Stimulated activated naive CD8-positive, alpha-beta T cell treated with anti-CD3 and anti-CD28 coated beads, Interleukin-15, amount 100 ng/mL, for 72 hours (primary cell): ENCODE data around the gene NME5.
"Not testable (repeated sequence)": the region's sequence is repeated elsewhere in the genome, so short reads cannot be mapped to it uniquely, and the experiment has no call there.

ENCODE experiments used
- ATAC-seq: fragments of 150-1000 bp; cut with Tn5 transposase; 2 replicates; pipeline ENCODE4 v1.10.0; 2021; ENCODE audit warnings: mild to moderate bottlenecking, moderate library complexity
- DNase-seq, 2 donors: peaks; one replicate each; pipeline ENCODE4 v3.0.0; 2021 to 2022
- H3K27ac Mint-ChIP-seq, 2 donors: one replicate each; pipeline ENCODE4 v1.8.0; 2022; ENCODE audit warnings: mild to moderate bottlenecking in 2 of 2, mixed read lengths in 2 of 2, moderate library complexity in 2 of 2
- H3K27me3 Mint-ChIP-seq: one replicate; pipeline ENCODE4 v1.8.0; 2022; ENCODE audit warnings: mixed read lengths
- H3K4me1 Mint-ChIP-seq: one replicate; pipeline ENCODE4 v1.8.0; 2022; ENCODE audit warnings: mild to moderate bottlenecking, mixed read lengths
- H3K4me3 Mint-ChIP-seq, 2 donors: one replicate each; pipeline ENCODE4 v1.8.0; 2022; ENCODE audit warnings: mild to moderate bottlenecking in 2 of 2, mixed read lengths in 2 of 2, moderate library complexity in 1 of 2
- H3K9me3 Mint-ChIP-seq, 2 donors: one replicate each; pipeline ENCODE4 v1.8.0; 2022; ENCODE audit warnings: mixed read lengths in 2 of 2

The NME5 gene

GRCh38 chr5:138155977-138156376 lies 16.7 kb upstream of the NME5 start:
- not testable (repeated sequence) for H3K4me3 Mint-ChIP-seq, ATAC-seq, H3K4me1 Mint-ChIP-seq, H3K9me3 Mint-ChIP-seq, H3K27me3 Mint-ChIP-seq, H3K27ac Mint-ChIP-seq, DNase-seq

DNA sequence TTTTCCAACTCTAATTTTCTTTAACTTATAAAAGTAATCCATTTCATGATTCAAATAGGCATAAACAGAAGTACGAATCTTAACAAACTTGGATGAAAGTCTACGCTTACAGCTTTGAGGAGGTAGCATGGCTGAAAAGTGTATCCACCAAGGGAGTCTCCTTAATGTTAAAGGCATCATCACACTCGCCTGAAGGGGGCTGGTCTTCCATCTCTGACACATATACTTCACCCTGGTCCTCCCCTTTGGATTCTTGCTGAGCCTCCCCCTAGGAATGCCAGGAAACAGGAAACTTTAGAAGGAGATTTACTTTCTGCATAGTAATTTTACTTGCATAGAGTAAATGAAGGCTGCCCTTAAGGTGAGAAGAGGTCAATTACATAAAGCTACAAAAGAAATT lies 10.3 kb upstream of the NME5 start:
- Mint-ChIP-seq H3K27ac (no peak overlapping the region), H3K4me1 (no peaks in the 10 kb centered on the region), H3K9me3 (no peaks in the 10 kb centered on the region), H3K27me3 (no peaks in the 10 kb centered on the region), H3K4me3 (no peak overlapping the region)
- ATAC-seq (no peak), DNase-seq (no peak)

DNA sequence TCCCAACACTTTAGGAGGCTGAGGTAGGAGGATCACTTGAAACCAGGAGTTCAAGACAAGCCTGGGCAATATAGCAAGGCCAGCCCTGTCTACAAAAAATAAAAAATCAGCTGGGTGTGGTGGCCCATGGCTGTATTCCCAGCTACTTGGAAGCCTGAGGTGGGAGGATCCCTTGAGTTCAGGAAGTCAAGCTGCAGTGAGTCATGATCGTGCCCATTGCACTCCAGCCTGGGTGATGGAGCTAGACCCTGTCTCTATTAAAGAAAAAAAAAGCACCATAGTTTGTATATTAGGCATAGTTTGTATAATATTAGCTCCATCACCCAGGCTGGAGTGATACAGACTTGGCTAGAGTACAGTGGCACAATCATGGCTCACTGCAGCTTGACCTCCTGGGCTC lies 9.6 kb upstream of the NME5 start:
- ATAC-seq = no peak
- Mint-ChIP-seq H3K9me3 (no peaks in the 10 kb centered on the region), H3K4me3 (no peak overlapping the region), H3K4me1 (no peaks in the 10 kb centered on the region), H3K27me3 (no peaks in the 10 kb centered on the region), H3K27ac (no peak overlapping the region)
- no peak for DNase-seq

GRCh38 chr5:138143578-138143977 lies 4.3 kb upstream of the NME5 start:
- not testable (repeated sequence) for DNase-seq, H3K4me1 Mint-ChIP-seq, H3K9me3 Mint-ChIP-seq, H3K27me3 Mint-ChIP-seq, H3K4me3 Mint-ChIP-seq, ATAC-seq, H3K27ac Mint-ChIP-seq

- Mint-ChIP-seq H3K4me1 (no peaks in the 10 kb centered on the region), H3K4me3 (no peak overlapping the region), H3K27me3 (peaks cover 12% of the 10 kb centered on the region), H3K9me3 (no peaks in the 10 kb centered on the region), H3K27ac (no peak overlapping the region)
- DNase-seq = no peak
- ATAC-seq = no peak
These were observed 2.5 kb upstream of the NME5 start for GRCh38 chr5:138141734-138142133.

- H3K4me3 Mint-ChIP-seq = no peak overlapping the region
- no peak for DNase-seq
- ATAC-seq = no peak
These were observed 1.0 kb upstream of the NME5 start for GRCh38 chr5:138140268-138140667.

DNA sequence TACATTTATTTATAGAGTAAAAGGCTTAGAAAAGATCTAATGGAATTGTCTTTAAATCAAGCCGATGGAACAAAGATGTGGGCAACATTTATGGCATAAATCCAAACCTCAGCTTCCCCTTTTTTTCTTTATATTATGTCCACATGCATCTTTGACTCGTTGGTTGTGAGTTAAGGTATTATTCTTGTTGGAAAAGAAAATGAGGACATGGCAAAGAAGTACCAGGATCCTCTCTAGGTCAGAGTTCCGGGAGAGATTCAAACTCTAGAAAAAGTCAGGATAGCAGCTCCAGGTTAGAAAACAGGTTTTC lies 508 bp upstream of the NME5 start:
- DNase-seq (no peak), ATAC-seq (no peak)
- Mint-ChIP-seq H3K9me3 (no peaks in the 10 kb centered on the region), H3K4me3 (no peak overlapping the region), H3K27ac (no peak overlapping the region), H3K4me1 (no peaks in the 10 kb centered on the region), H3K27me3 (peaks cover 12% of the 10 kb centered on the region)

More at GRCh38 chr5:138140268-138140667, 1.0 kb upstream of the NME5 start:
- Mint-ChIP-seq H3K9me3 (no peaks in the 10 kb centered on the region), H3K27me3 (peaks cover 12% of the 10 kb centered on the region), H3K4me1 (no peaks in the 10 kb centered on the region), H3K27ac (no peak overlapping the region)

DNA sequence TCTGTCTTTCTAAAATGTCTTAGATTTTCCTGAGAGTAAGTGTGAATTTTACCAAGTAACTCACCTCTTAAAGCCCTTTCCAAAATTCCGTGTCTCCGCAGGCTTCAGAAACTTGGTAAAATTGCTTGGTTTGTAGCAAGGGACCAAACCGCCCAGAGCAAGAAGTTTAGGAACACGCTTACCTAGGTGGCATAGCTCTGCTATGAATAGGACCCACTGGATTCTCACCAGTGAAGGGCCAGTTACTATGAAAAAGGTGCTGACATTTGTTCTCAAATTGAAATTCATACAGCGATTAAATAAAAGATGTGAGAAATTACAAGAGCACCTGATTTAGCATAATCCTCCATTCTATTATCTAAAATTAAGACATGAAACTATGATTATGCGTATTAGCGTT lies 6.7 kb downstream of the NME5 start:
- no peaks in the 10 kb centered on the region for H3K4me1 Mint-ChIP-seq
- no peak for DNase-seq
- peaks cover 8% of the 10 kb centered on the region for H3K27me3 Mint-ChIP-seq
- no peak overlapping the region for H3K27ac Mint-ChIP-seq
- H3K9me3 Mint-ChIP-seq = no peaks in the 10 kb centered on the region
- no peak overlapping the region for H3K4me3 Mint-ChIP-seq
- ATAC-seq = no peak

GRCh38 chr5:138129347-138129746 lies 9.9 kb downstream of the NME5 start:
- H3K4me3 Mint-ChIP-seq = no peak overlapping the region
- H3K27me3 Mint-ChIP-seq = peaks cover 9% of the 10 kb centered on the region
- ATAC-seq = no peak
- H3K9me3 Mint-ChIP-seq = no peaks in the 10 kb centered on the region
- no peak overlapping the region for H3K27ac Mint-ChIP-seq
- H3K4me1 Mint-ChIP-seq = no peaks in the 10 kb centered on the region
- DNase-seq = no peak

DNA sequence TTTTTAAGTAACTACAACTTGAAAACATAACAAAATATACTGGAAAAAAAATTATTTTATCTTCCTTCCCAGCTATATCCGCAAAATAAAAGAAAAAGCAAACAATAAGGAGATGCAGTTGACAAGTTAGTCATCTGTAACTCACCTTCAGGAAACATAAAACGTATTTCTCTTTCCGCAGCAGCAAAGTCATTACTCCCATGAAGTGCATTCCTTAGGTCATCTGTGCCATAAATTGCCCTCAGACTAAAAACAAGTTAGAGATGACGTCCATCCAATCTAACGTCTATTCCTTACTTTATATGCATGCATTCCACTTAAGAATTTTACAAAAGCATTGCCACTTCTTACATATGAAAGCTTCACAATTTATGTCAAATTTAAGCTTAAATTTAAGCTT lies 10.9 kb downstream of the NME5 start:
- ATAC-seq = no peak
- Mint-ChIP-seq H3K4me3 (no peak overlapping the region), H3K4me1 (no peaks in the 10 kb centered on the region), H3K9me3 (no peaks in the 10 kb centered on the region), H3K27me3 (peaks cover 9% of the 10 kb centered on the region), H3K27ac (no peak overlapping the region)
- no peak for DNase-seq

- Mint-ChIP-seq H3K27me3 (peaks cover 15% of the 10 kb centered on the region), H3K4me1 (no peaks in the 10 kb centered on the region), H3K9me3 (no peaks in the 10 kb centered on the region), H3K4me3 (no peak overlapping the region), H3K27ac (no peak overlapping the region)
- DNase-seq = no peak
- no peak for ATAC-seq
These were observed 24.0 kb downstream of the NME5 start for GRCh38 chr5:138115254-138115653.

GRCh38 chr5:138111937-138112336 lies 27.3 kb downstream of the NME5 start:
- H3K9me3 Mint-ChIP-seq = no peaks in the 10 kb centered on the region
- DNase-seq = no peak
- peaks cover 16% of the 10 kb centered on the region for H3K27me3 Mint-ChIP-seq
- no peak for ATAC-seq
- H3K4me1 Mint-ChIP-seq = no peaks in the 10 kb centered on the region
- no peak overlapping the region for H3K4me3 Mint-ChIP-seq
- H3K27ac Mint-ChIP-seq = no peak overlapping the region

DNA sequence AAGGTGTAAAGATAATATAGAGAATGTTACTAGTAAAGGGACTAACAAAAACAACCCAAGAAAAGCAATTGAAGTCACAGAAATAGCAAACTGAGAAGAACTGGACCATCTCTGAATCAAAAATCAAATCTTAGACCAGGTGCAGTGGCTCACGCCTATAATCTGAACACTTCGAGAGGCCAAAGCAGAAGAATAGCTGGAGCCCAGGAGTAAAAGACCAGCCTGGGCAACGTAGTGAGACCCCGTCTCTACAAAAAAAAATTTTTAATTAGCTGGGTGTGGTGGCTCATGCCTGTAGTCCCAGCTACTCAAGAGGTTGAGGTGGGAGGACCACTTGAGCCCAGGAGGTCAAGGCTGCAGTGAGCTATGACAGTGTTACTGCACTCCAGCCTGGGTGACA lies 28.0 kb downstream of the NME5 start:
- ATAC-seq = no peak
- no peak overlapping the region for H3K27ac Mint-ChIP-seq
- H3K4me1 Mint-ChIP-seq = no peaks in the 10 kb centered on the region
- no peak for DNase-seq
- peaks cover 16% of the 10 kb centered on the region for H3K27me3 Mint-ChIP-seq
- no peaks in the 10 kb centered on the region for H3K9me3 Mint-ChIP-seq
- no peak overlapping the region for H3K4me3 Mint-ChIP-seq

DNA sequence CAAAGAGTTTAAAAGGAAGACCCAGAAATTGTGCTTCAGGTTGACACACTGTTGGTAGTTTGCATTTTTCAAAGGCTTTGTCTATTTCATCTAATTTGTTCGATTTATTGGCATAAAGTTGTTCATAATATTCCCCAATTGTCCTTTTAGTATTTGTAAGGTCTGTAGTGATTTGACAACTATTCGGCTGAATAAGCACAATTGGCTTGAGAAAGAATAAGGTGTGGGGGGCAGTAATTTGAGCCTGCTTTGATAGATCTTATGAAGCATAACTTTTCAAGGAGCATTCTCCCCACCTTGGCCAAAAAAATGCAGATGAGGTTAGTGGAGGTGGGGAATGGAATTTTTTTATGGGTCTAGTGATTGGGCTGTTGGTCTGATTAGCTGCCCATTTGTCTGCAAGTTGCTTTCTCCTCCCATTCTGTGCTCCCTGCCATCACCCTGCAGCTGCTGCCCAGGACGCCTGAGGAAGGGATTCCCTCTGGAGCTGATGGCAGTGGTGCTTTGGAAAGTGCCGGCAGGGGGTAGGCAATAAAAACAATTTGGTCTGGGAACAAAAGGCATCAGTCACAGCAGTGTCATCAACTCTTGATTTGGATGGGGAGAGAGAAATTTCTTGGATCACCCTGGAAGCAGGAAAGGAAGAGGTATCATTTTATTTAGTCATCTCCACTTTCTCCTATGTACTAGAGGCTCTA lies 28.8 kb downstream of the NME5 start:
- Mint-ChIP-seq H3K27ac (no peak overlapping the region), H3K4me3 (no peak overlapping the region), H3K4me1 (no peaks in the 10 kb centered on the region), H3K27me3 (peaks cover 16% of the 10 kb centered on the region), H3K9me3 (no peaks in the 10 kb centered on the region)
- ATAC-seq (no peak), DNase-seq (no peak)

DNA sequence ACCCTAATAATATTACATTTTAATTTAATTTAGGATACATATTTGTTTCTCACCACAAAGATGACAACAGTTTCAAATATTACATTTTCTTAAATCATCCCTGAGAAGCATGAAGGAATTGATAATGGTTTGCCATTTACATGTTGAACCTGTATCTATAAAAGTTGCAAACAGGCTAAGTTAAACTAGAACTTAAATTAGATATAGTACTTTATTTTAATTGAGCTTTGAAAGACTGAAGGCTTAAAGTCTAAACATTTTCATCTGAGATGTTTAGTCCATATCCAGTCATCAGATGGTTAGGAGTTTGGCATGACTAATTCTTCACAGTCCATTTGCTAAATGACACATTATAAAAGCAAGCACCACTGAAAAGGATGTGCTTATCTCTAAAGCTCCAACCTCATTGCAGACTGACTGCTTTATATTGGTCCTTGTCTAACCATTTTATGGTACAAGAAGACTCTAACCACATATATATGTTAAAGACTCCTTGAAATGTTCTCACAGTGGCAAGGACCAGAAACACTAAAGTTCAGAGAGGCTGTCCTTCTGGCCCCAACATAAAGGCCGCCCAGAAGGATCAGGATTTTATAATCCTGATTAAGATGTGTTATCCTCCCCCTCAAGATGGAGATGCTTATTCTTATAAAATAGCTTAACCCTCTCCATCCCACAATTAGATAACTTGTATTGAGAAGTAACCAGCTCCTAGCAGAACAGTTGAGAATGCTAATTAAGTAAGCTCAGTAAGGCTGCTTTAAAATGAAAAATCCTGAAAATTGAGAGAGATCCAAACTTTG lies 29.6 kb downstream of the NME5 start:
- no peak overlapping the region for H3K4me3 Mint-ChIP-seq
- H3K4me1 Mint-ChIP-seq = no peaks in the 10 kb centered on the region
- no peak for DNase-seq
- H3K9me3 Mint-ChIP-seq = no peaks in the 10 kb centered on the region
- ATAC-seq = no peak
- peaks cover 16% of the 10 kb centered on the region for H3K27me3 Mint-ChIP-seq
- H3K27ac Mint-ChIP-seq = no peak overlapping the region

GRCh38 chr5:138107213-138107612 lies 32.0 kb downstream of the NME5 start:
- no peak for DNase-seq
- Mint-ChIP-seq H3K27ac (no peak overlapping the region), H3K4me3 (no peak overlapping the region), H3K4me1 (no peaks in the 10 kb centered on the region), H3K27me3 (peaks cover 16% of the 10 kb centered on the region), H3K9me3 (no peaks in the 10 kb centered on the region)
- ATAC-seq = no peak

DNA sequence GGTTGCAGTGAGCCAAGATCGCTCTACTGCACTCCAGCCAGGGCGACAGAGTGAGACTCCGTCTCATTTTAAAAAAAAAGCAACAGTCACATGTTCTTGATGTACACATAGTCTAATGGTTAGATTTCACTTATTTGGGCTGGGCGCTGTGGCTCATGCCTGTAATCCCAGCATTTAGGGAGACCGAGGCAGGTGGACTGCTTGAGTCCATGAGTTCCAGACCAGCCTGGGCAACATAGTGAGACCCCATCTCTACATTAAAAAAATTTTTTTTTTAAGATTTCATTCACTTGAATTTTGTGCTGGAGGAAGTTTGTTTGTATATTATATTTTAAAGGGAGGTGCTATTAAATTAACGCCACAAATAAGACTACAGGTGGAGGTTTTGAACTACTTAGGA lies 33.5 kb downstream of the NME5 start:
- no peaks in the 10 kb centered on the region for H3K9me3 Mint-ChIP-seq
- no peak overlapping the region for H3K27ac Mint-ChIP-seq
- ATAC-seq (no peak), DNase-seq (no peak)
- peaks cover 5% of the 10 kb centered on the region for H3K27me3 Mint-ChIP-seq
- no peak overlapping the region for H3K4me3 Mint-ChIP-seq
- no peaks in the 10 kb centered on the region for H3K4me1 Mint-ChIP-seq
